Heart right ventricle (tissue), 16 donors: ENCODE measurements around the gene ADAMTS17. TPM values are rescaled to one million over a fixed set of nuclear protein-coding genes. Genes with fewer than 3 reads are reported as not detected.

Experiments used
- ATAC-seq, 8 donors: fragments of 200-7000 bp; cut with Tn5 transposase; one replicate each; pipeline ENCODE4 v1.9.1; 2020; ENCODE audit warnings: mild to moderate bottlenecking in 8 of 8, moderate library complexity in 8 of 8, moderate number of reproducible peaks in 1 of 8
- DNase-seq, 2 donors: peaks; one replicate each; pipeline ENCODE4 v3.0.0-alpha.2; 2020
- H3K27ac ChIP-seq, 10 donors: fragments of 200-600 bp; sonication (generic) in 2 of 10; one replicate each; pipeline versions ENCODE4 v1.5.0 to v1.8.0; 2020 to 2022; ENCODE audit warnings: mild to moderate bottlenecking in 3 of 10
- H3K27me3 ChIP-seq, 7 donors: fragments of 200-600 bp; one replicate each; pipeline ENCODE4 v1.8.0; 2021 to 2022; ENCODE audit warnings: mild to moderate bottlenecking in 2 of 7
- H3K36me3 ChIP-seq, 9 donors: fragments of 200-600 bp; sonication (generic) in 1 of 9; one replicate each; pipeline versions ENCODE4 v1.5.0 to v1.8.0; 2020 to 2022; ENCODE audit warnings: mild to moderate bottlenecking in 2 of 9
- H3K4me1 ChIP-seq, 9 donors: fragments of 200-600 bp; sonication (generic) in 1 of 9; one replicate each; pipeline versions ENCODE4 v1.5.0 to v1.8.0; 2020 to 2022; ENCODE audit warnings: mild to moderate bottlenecking in 4 of 9
- H3K4me3 ChIP-seq, 10 donors: fragments of 200-600 bp; sonication (generic) in 2 of 10; one replicate each; pipeline versions ENCODE4 v1.5.0 to v1.8.0; 2020 to 2022; ENCODE audit warnings: mild to moderate bottlenecking in 7 of 10, moderate library complexity in 2 of 10
- H3K9me3 ChIP-seq, 11 donors: fragments of 200-600 bp in 10 of 11; sonication (generic) in 2 of 11; one replicate each; pipeline versions ENCODE4 v1.5.0 to v1.8.0; 2013 to 2022; ENCODE audit warnings: mild to moderate bottlenecking in 2 of 11, control low read depth in 1 of 11, moderate library complexity in 1 of 11
- CTCF ChIP-seq, 9 donors: fragments of 200-600 bp; sonication (generic) in 2 of 9; IDR thresholded peaks; one replicate each; pipeline versions ENCODE4 v1.5.0 to v1.8.0; 2021 to 2022; ENCODE audit warnings: antibody characterized with exemption in 9 of 9, mild to moderate bottlenecking in 5 of 9, moderate library complexity in 1 of 9
- WGBS, 2 donors: extraction: QIAGEN DNeasy Blood & Tissue Kit; methylation state at CpG; one replicate each; pipeline ENCODE4 v1.1.7; 2013; ENCODE audit warnings: inconsistent platforms in 1 of 2; 5-methylcytosine and 5-hydroxymethylcytosine counted together
- intact Hi-C, 10 donors: fragments of 100-400 bp; cut with DNase I; formaldehyde crosslinking; loops; one replicate each; pipeline versions ENCODE4 v1.11.1 to v1.14.2; 2022
- polyA plus RNA-seq, 2 donors: library from polyadenylated mRNA; stranded (reverse); fragments of 200-250 nt; gene quantifications; one replicate each; pipeline ENCODE4 v1.2.3, GENCODE V29; 2013
- total RNA-seq, 10 donors: library from RNA; stranded (reverse); fragmentation: NEBNext Ultra II Directional in 3 of 10; extraction: Animal tissue kit (Norgen Biotek cat#: 25700) in 3 of 10; gene quantifications; one replicate each; pipeline versions ENCODE4 v1.2.1 to v1.2.4, GENCODE V29; 2021 to 2023
- donor health status: Arrhythmogenic right ventricular cardiomyopathy.
- donor health status: ischemic (EF 13 %, LVEDD 7.1; RV severe dilation, severe dysfunction).
- donor health status: healthy with polysubstance abuse.
- donor health status: DM: no; HTN: yes; CAD: no.
- donor health status: DM: no; HTN: no; CAD: no.
- donor health status: ischemic (EF 25% LVEDD 6.9; RV normal size, moderate dysfunction).
- donor health status: ischemic (EF 25% LVEDD 5.7; RV mildly dilated, moderate dysfunction).
- donor health status: healthy.
- donor health status: DM: yes; HTN: yes; CAD: no.
- donor health status: Ischemic cardiomyopathy.
- donor health status: ischemic (EF 35%, LVEDD 5.7; RV mildly dilated, moderate dysfunction).
- donor health status: nonischemic (EF 11% LVEDD 7.7; RV severe dilation, severe dysfunction).
- donor health status: DM: yes; HTN: yes; CAD: no.
- donor health status: PGD.
- donor health status: ischemic (EF 29% LVEDD 5.4; RV normal size, mild dysfunction).
- donor health status: nonischemic (EF 23%, LVEDD 6.1; RV moderate dilation, normal function).

The ADAMTS17 gene
- total and polyA plus RNA-seq, 12 donors = 0.47 to 5.0 (median 1.2) TPM

DNA sequence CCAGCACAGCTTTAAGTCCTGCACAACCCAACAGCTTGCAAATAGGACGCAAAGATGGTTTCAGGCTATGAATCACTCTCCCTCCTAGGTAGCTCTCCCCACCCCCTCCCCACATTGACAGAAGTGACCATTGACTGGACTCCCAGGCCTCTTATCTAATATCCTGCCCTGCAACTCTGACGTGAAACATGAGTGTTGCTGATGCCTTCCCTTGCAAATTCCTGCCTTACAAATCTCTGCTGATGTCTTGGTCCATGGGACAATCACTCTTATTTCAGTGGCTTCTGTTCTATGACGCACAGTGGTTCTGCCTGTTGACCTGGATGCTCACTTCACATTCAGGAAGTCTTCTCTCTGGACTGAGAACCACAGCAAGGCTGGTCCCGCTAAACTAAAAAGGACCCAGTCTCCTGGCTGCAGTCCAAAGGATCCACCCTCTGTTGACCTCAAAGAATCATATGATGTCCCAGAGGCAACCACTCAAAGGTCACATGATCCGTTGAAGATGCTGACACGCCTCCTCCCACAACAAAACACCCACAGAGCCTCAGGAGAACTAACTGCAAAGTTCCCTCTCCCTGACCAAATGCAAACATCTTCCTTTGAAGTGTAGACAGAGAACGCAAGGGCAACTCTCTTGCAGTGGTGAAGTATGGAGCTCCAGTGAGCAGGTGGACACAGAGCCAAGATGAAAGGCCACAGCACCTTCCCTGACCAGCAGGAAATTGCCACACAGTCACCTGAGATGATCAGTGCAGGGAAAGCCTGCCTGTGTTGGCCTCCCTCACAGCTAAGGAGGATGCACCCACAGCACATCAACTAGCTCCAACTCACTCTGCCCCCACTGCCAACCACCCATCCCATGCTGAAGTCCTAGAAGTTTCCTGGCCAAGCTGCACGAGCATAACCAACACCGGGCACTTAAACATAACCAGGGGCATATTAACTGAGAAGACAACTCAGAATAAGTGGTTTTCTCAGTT, 112.3 kb downstream of the ADAMTS17 start:
- no peaks in the 10 kb centered on the region for H3K9me3 ChIP-seq
- no peak overlapping the region for H3K4me3 ChIP-seq
- 80 to 81% methylated on average over 9 of the region's 9 CpGs for WGBS, 2 donors
- no peak for TF ChIP-seq CTCF (IDR thresholded peaks at IDR 0.05)
- no peaks in the 10 kb centered on the region for H3K27me3 ChIP-seq
- DNase-seq (no peak), ATAC-seq (no peak)
- H3K36me3 ChIP-seq = no peaks in the 10 kb centered on the region
- intact Hi-C loops = loop anchor here in 1 of 10 donors (10.0 kb wide), 1 partner anchor 235 kb away; no protein-coding TSS in a partner anchor
- peaks cover 0 to 6% (median 3%) of the 10 kb centered on the region in 9 donors for H3K4me1 ChIP-seq
- H3K27ac ChIP-seq = no peak overlapping the region

DNA sequence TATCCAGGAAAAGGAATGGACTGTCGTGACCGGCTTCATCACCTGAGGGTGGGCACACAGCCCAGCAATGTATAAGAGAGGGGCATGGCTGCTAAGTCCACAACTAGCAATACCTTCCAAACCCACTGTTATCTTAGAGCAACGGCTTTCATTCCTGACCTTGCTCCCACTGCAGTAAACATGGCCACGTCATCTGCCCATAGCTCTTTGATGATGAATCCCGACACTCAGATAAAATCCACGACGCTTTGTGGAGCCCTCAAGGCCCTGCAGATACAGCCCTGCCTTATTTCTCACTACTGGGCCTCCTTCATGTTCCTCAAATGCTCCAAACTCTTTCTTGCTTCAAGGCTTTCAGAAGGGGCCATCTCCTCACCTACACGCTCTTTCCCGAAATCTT, 114.0 kb downstream of the ADAMTS17 start:
- no peak for TF ChIP-seq CTCF (IDR thresholded peaks at IDR 0.05)
- Histone ChIP-seq H3K27ac (no peak overlapping the region), H3K4me3 (no peak overlapping the region), H3K27me3 (no peaks in the 10 kb centered on the region), H3K9me3 (no peaks in the 10 kb centered on the region), H3K36me3 (no peaks in the 10 kb centered on the region), H3K4me1 (no peaks in the 10 kb centered on the region)
- DNase-seq = no peak
- WGBS, 2 donors = 91 to 95% methylated on average over 9 of the region's 9 CpGs
- intact Hi-C loops = no loop called here
- no peak for ATAC-seq

DNA sequence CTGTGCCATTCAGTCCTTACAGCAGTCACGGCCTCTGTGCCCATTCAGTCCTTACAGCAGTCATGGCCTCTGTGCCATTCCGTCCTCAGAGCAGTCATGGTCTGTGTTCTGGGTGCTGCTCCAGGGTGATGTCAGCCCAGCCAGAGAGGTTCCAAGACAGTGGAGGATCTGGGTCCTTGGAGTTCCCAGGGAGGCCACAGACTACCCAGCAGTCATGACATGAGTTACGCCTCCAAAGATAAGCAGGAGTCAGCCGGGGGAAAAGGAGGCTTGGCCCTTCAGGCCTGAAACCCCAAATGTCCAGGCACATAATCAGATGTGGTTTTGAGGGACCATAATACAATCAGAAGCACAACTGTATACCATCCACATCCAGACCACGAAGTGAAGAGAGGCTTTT, 115.7 kb downstream of the ADAMTS17 start:
- Histone ChIP-seq H3K27ac (no peak overlapping the region), H3K4me3 (no peak overlapping the region), H3K9me3 (no peaks in the 10 kb centered on the region), H3K4me1 (no peaks in the 10 kb centered on the region), H3K27me3 (no peaks in the 10 kb centered on the region), H3K36me3 (no peaks in the 10 kb centered on the region)
- WGBS, 2 donors = 92 to 94% methylated on average over 5 of the region's 5 CpGs
- ATAC-seq (no peak), DNase-seq (no peak)
- intact Hi-C loops = no loop called here
- no peak for TF ChIP-seq CTCF (IDR thresholded peaks at IDR 0.05)

DNA sequence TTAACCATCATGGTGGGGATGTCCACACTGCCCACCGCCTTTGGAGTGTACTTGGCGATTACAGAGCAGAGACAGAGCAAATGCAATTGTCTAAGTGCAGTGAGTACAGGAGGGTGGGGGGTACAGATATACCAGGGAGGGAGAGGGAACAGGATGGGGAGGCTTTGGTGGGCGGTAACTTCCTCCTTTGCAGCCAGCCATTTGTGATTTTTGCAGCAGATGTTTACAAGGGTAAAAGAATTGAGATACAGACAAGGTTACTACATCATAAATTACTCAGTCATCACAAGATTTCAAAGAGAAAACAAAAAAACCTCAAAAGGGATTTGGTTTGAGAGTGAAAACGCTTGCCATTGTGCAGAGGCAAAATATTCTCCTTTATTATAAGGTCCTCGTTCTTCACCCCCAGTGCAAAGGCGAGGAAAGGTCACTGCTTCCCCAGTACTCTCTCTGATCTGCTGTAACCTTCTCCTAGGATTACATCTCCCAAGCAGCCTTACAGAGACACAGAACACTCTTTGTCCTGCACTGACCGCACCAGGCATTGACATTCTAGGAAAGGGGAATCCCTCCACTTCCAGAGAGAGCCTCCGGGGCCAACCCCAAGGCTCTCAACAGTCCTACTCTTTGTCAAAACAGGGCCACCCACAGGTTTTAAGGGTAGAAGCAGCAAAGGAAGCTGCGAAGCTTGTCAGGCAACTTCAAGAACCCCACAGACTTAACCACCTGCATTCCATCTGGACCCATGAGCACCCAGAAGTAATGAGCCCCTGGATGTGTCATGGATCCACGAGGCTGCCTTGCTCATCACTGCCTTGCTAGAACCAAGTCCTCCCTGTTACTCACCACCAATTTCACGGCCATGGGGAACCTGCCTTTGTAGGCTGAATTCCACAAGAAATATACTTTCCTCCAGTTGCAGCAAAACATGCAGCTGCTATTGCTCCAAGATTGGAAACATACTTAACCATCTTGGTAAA, 117.3 kb downstream of the ADAMTS17 start:
- ATAC-seq (no peak), DNase-seq (no peak)
- no peak for TF ChIP-seq CTCF (IDR thresholded peaks at IDR 0.05)
- Histone ChIP-seq H3K4me3 (no peak overlapping the region), H3K27ac (no peak overlapping the region), H3K27me3 (no peaks in the 10 kb centered on the region), H3K4me1 (no peaks in the 10 kb centered on the region), H3K9me3 (no peaks in the 10 kb centered on the region), H3K36me3 (no peaks in the 10 kb centered on the region)
- intact Hi-C loops = no loop called here
- 80 to 86% methylated on average over 11 of the region's 11 CpGs for WGBS, 2 donors
